ENCODE data around the gene SLC25A19.

DNA sequence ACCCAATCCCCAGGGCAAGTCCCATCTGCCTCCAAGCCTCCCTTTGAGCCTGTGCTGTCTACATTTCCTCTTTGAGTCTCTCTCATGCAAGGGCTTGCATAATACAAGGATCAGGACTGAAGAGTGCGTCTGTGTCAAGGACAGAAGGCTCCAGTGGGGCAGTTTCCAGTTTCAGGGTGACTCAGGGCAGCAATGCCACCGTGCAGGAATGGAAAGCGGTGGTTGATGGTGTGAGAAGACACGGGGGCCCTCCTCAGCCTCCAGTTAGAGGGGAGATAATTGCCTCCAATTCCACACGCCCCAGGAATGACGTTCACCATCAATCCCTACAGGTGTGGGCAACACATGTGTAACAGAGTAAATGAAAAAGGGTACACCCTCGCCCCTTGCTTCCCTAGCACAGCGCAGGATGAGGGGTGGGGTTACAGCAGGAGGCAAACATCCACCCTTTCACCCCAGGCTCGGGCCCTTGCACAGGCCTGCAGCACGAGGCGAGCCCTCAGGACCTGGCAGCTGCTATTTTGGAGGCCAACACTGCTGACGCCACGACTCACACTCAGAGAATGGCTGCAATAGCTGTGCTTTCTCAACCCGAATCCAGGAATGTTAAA, 24.8 kb upstream of the SLC25A19 start:
- no peak for TF ChIP-seq EZH2 (IDR thresholded peaks at IDR 0.05; ENCODE audit: insufficient read depth, low read length)
- TF ChIP-seq, protein P1, sequence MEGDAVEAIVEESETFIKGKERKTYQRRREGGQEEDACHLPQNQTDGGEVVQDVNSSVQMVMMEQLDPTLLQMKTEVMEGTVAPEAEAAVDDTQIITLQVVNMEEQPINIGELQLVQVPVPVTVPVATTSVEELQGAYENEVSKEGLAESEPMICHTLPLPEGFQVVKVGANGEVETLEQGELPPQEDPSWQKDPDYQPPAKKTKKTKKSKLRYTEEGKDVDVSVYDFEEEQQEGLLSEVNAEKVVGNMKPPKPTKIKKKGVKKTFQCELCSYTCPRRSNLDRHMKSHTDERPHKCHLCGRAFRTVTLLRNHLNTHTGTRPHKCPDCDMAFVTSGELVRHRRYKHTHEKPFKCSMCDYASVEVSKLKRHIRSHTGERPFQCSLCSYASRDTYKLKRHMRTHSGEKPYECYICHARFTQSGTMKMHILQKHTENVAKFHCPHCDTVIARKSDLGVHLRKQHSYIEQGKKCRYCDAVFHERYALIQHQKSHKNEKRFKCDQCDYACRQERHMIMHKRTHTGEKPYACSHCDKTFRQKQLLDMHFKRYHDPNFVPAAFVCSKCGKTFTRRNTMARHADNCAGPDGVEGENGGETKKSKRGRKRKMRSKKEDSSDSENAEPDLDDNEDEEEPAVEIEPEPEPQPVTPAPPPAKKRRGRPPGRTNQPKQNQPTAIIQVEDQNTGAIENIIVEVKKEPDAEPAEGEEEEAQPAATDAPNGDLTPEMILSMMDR (IDR thresholded peaks at IDR 0.05; ENCODE audit: insufficient read depth, low read depth, low read length) = no peak
